ENCODE measurements around the gene RBMS3.

Gene RBMS3

DNA sequence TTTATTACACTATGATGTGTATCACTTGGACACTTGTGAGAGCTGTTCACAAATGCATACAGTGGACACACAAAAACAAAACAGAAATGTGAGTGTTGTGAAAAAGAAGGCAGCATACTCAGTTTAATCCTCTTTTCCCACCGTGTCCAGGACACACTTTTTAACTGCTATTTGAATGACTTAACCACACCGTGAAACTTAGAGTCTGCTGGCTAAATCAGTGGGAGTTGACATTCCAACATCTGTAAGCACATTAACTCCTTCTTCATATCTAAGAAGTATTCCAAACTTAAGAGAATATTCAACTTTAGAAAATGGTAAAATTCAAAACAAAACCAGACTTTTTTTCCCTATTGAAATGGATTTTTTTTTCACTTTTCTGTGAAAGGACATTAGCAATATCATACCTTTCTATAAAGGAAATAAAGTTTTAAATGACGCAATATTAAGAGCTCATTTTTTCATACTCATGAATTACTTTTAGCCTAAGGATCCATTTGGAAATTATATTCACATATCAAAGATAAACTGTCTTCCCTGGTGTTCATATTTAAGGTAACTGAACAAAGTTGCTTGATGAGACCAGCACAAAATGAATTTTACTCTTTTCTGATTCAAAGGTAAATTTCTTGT is 316.6 kb downstream of the RBMS3 start:
- TF ChIP-seq CTCF (IDR thresholded peaks at IDR 0.05; ENCODE audit: control extremely low read depth, extremely low read depth, low read depth, missing control alignments), result no peak
- ChIA-PET CTCF (no interaction called here), POLR2A (no interaction called here)
- no peak for DNase-seq (ENCODE audit: extremely low spot score)

- ChIA-PET POLR2A (interaction anchor here (0.6 kb wide), 1 partner anchor 71 kb away, joined by 6 read pairs; no protein-coding TSS in a partner anchor), CTCF (no interaction called here)
- TF ChIP-seq CTCF (IDR thresholded peaks at IDR 0.05; ENCODE audit: control extremely low read depth, extremely low read depth, low read depth, missing control alignments), result no peak
- DNase-seq (ENCODE audit: extremely low spot score), result no peak
Observed at GRCh38 chr3:29601861-29602585, 321.2 kb downstream of the RBMS3 start.

DNA sequence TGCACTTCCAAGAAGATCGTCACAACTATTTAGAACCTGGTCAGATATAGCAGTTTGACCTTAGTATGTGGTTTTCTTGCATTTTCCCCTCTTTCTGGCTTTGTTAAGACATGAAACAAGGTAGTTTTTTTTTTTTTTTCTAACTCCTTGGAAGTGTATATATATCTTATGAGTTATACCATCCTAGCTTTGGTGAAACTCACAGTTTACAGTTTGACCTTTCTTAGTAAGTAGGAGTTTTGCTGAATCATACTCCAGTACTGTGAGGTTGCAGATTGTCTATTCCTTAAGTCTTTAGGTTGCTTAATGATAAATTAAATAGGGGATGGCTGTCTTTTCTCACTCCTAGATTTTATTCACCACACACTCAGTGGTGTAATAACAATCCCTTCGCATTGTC is 325.0 kb downstream of the RBMS3 start:
- CTCF ChIA-PET, result no interaction called here
- TF ChIP-seq CTCF (IDR thresholded peaks at IDR 0.05; ENCODE audit: control extremely low read depth, extremely low read depth, low read depth, missing control alignments), result no peak
- POLR2A ChIA-PET, result interaction anchor here (0.5 kb wide), 1 partner anchor 175 kb away, joined by 6 read pairs; no protein-coding TSS in a partner anchor
- DNase-seq (ENCODE audit: extremely low spot score), result no peak

- no peak for DNase-seq (ENCODE audit: extremely low spot score)
- CTCF ChIA-PET, result interaction anchor here (1.1 to 2.1 kb wide), 2 partner anchors 10 to 549 kb away, joined by 3 to 6 read pairs; no protein-coding TSS in a partner anchor
- POLR2A ChIA-PET, result interaction anchor here (0.5 kb wide), 1 partner anchor 176 kb away, joined by 6 read pairs; no protein-coding TSS in a partner anchor
- no peak for TF ChIP-seq CTCF (IDR thresholded peaks at IDR 0.05; ENCODE audit: control extremely low read depth, extremely low read depth, low read depth, missing control alignments)
Observed at GRCh38 chr3:29606416-29606815, 325.5 kb downstream of the RBMS3 start.

DNA sequence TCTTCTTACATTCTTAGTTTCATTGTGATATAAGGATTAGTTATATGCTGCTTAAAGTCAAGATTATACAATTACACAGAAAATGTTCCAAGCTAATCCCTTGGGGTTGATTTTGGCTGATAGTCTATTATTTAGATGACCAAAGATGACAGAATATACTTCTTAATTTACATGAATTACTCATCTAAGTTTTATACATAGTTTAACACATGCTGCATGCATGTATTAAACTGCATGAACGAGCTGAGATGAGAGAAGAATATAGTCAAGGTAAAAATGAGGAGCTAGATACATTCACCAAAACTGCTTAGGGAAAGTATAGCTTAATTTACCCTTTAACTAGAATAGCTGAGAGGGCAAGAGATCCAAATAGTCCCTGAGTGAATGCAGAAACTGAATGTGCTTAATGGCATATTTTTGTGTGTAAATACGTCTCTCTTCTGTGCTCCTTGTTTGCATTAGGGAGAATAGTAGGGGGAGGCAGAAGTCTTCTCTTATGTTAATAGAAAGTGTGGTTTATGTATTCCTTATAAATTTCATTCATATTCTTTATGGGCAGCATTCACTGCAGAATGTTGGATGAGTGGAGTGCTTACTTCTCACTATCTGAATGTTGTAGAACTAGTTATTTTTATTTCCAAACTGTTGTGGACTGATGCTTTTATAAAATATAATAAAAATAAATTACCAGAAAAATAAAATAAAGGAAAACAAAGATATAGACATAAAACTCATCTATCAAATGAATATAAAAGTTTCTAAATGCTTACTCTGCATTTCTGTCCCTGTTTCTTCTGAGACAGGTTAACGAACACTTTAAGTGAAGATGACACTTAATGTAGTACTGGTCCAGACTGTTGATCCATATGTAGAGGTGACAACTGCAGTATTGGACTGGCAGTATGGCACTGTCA is 327.8 kb downstream of the RBMS3 start:
- TF ChIP-seq CTCF (IDR thresholded peaks at IDR 0.05; ENCODE audit: control extremely low read depth, extremely low read depth, low read depth, missing control alignments), result no peak
- POLR2A ChIA-PET, result no interaction called here
- CTCF ChIA-PET, result interaction anchor here (2.1 kb wide), 1 partner anchor 8 kb away, joined by 6 read pairs; no protein-coding TSS in a partner anchor
- no peak for DNase-seq (ENCODE audit: extremely low spot score)

DNA sequence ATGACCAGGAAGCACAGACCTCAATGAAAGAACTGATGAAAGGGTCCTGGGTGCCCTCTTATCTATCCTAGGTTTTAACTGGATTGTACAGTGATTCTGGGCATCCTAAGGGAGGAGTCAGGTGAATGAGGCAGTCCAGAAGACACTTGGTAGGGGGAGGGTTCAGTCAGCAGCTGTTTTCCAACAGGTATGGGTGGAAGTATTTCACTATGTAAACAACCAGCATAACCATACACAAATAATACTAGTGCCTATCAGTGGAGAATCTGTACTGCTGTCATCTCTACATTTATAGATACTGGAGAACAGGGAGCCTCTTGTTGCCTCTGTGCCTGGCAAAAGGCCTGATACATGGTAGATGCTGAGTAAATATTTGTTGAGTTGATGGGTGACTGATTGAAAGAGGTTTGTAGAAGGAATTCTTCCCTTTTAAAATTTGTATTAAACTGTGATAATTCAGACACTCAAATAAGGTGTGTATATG is 328.5 kb downstream of the RBMS3 start:
- CTCF ChIA-PET, result no interaction called here
- no peak for DNase-seq (ENCODE audit: extremely low spot score)
- POLR2A ChIA-PET, result no interaction called here
- TF ChIP-seq CTCF (IDR thresholded peaks at IDR 0.05; ENCODE audit: control extremely low read depth, extremely low read depth, low read depth, missing control alignments), result no peak

Data from GM10248 (cell line).